Transverse colon (tissue), 4 donors: ENCODE data around the gene BPNT1.

ENCODE experiments used
- CTCF ChIP-seq, 5 experiments: fragments of 200-600 bp in 3 of 5; fragments of 450-650 bp in 2 of 5; sonication (generic) in 3 of 5; IDR thresholded peaks; 1 replicate in 2 of 5; 2 replicates in 3 of 5; pipeline ENCODE4 v1.5.1; 2016 to 2017; ENCODE audit warnings: antibody characterized with exemption in 5 of 5, inconsistent platforms in 3 of 5, mild to moderate bottlenecking in 2 of 5, moderate library complexity in 1 of 5
- POLR2A ChIP-seq: fragments of 450-650 bp; IDR thresholded peaks from one replicate; pipeline ENCODE4 v1.6.1; 2016; ENCODE audit warnings: antibody characterized with exemption, mild to moderate bottlenecking, moderate library complexity
- POLR2AphosphoS5 ChIP-seq, 3 donors: sonication (generic); formaldehyde crosslinking; IDR thresholded peaks; one replicate each; pipeline ENCODE4 v1.6.1; 2016; ENCODE audit warnings: antibody characterized with exemption in 3 of 3

- TF ChIP-seq POLR2AphosphoS5 (IDR thresholded peaks at IDR 0.05) (no peak), CTCF (IDR thresholded peaks at IDR 0.05) (no peak), POLR2A (no peak)
Observed at GRCh38 chr1:220043646-220044045, 45.9 kb downstream of the BPNT1 start.
